HG03280 (cell line): ENCODE measurements around the gene NAB2.
"Not testable (repeated sequence)": the region's sequence is repeated elsewhere in the genome, so short reads cannot be mapped to it uniquely, and the experiment has no call there.

Experiments used
- ATAC-seq: cut with Tn5 transposase; IDR thresholded peaks from one replicate; pipeline ENCODE4 v1.9.1; 2021; ENCODE audit warnings: mild to moderate bottlenecking, moderate library complexity; ENCODE audit not compliant: unreplicated experiment

Gene NAB2

GRCh38 chr12:57088354-57089270 lies at the start of gene NAB2:
Gene NAB2 (plus strand): TSS chr12:57089114. CDS start chr12:57089272, 158 bp downstream.
- peak; percentile 58 for ATAC-seq

GRCh38 chr12:57040211-57040610 lies 48.7 kb upstream of the NAB2 start:
- no peak for ATAC-seq

GRCh38 chr12:57040750-57041149 lies 48.2 kb upstream of the NAB2 start:
- ATAC-seq = no peak

- no peak for ATAC-seq
These were observed 46.2 kb upstream of the NAB2 start for GRCh38 chr12:57042695-57043094.

GRCh38 chr12:57044468-57044867 lies 44.4 kb upstream of the NAB2 start:
- no peak for ATAC-seq

- no peak for ATAC-seq
These were observed 44.0 kb upstream of the NAB2 start for GRCh38 chr12:57044889-57045288.

GRCh38 chr12:57046086-57046791 lies 42.7 kb upstream of the NAB2 start:
- ATAC-seq = no peak

GRCh38 chr12:57046947-57047890 lies 41.7 kb upstream of the NAB2 start:
- no peak for ATAC-seq

- ATAC-seq = no peak
These were observed 40.9 kb upstream of the NAB2 start for GRCh38 chr12:57047981-57048380.

GRCh38 chr12:57048423-57049118 lies 40.3 kb upstream of the NAB2 start:
- ATAC-seq = no peak

- no peak for ATAC-seq
These were observed 39.8 kb upstream of the NAB2 start for GRCh38 chr12:57049119-57049446.

GRCh38 chr12:57049890-57050289 lies 39.0 kb upstream of the NAB2 start, which contains the start of gene MYO1A:
Gene MYO1A (minus strand): TSS chr12:57050129. CDS start chr12:57048323, 1,806 bp downstream.
- no peak for ATAC-seq

- ATAC-seq = no peak
These were observed 37.9 kb upstream of the NAB2 start for GRCh38 chr12:57051011-57051410.

- ATAC-seq = not testable (repeated sequence)
These were observed 35.8 kb upstream of the NAB2 start for GRCh38 chr12:57053146-57053545.

GRCh38 chr12:57053901-57054300 lies 35.0 kb upstream of the NAB2 start:
- not testable (repeated sequence) for ATAC-seq

- ATAC-seq = no peak
These were observed 33.1 kb upstream of the NAB2 start for GRCh38 chr12:57055824-57056223.

- no peak for ATAC-seq
These were observed 31.7 kb upstream of the NAB2 start for GRCh38 chr12:57057067-57057751.

GRCh38 chr12:57058454-57058853 lies 30.5 kb upstream of the NAB2 start:
- no peak for ATAC-seq

GRCh38 chr12:57063991-57064685 lies 24.8 kb upstream of the NAB2 start:
- peak; percentile 91 for ATAC-seq
